Muscle of back (tissue), 11 donors: Measurements from ENCODE around the gene LHX3. TPM values are rescaled to one million over a fixed set of nuclear protein-coding genes. Genes with fewer than 3 reads are reported as not detected.
"Not testable (repeated sequence)": the region's sequence is repeated elsewhere in the genome, so short reads cannot be mapped to it uniquely, and the experiment has no call there.

Source experiments
- DNase-seq, 3 donors: peaks; one replicate each; pipeline versions ENCODE4 v3.0.0 to v3.0.0-alpha.2; 2013
- polyA plus RNA-seq, 10 donors: library from polyadenylated mRNA; unstranded; fragments of 120-200 nt; gene quantifications; one replicate each; pipeline ENCODE4 v1.2.1, GENCODE V29; 2013; ENCODE audit not compliant: insufficient read length in 10 of 10

LHX3 gene
- polyA plus RNA-seq, 10 donors, result 0.07 to 0.28 TPM; not detected in 8

GRCh38 chr9:136155576-136155975 lies 49.4 kb downstream of the LHX3 start:
- no peak for DNase-seq

GRCh38 chr9:136154943-136155342 lies 50.0 kb downstream of the LHX3 start:
- DNase-seq, result no peak

- DNase-seq, result no peak
These were observed 51.4 kb downstream of the LHX3 start for GRCh38 chr9:136153381-136154065.

- no peak for DNase-seq
These were observed 52.0 kb downstream of the LHX3 start for GRCh38 chr9:136152931-136153330.

- no peak for DNase-seq
These were observed 52.4 kb downstream of the LHX3 start for GRCh38 chr9:136152543-136152866.

- DNase-seq, result no peak
These were observed 52.9 kb downstream of the LHX3 start for GRCh38 chr9:136151848-136152542.

- DNase-seq, result no peak
These were observed 53.6 kb downstream of the LHX3 start for GRCh38 chr9:136151214-136151804.

- DNase-seq, result not testable (repeated sequence)
These were observed 54.2 kb downstream of the LHX3 start for GRCh38 chr9:136150664-136151213.

- no peak for DNase-seq
These were observed 55.1 kb downstream of the LHX3 start for GRCh38 chr9:136149853-136150252.

- DNase-seq, result no peak
These were observed 55.6 kb downstream of the LHX3 start for GRCh38 chr9:136149337-136149736.

GRCh38 chr9:136148766-136149165 lies 56.2 kb downstream of the LHX3 start:
- no peak for DNase-seq

GRCh38 chr9:136147890-136148714 lies 56.8 kb downstream of the LHX3 start:
- DNase-seq, result no peak

- no peak for DNase-seq
These were observed 57.7 kb downstream of the LHX3 start for GRCh38 chr9:136147038-136147889.

Other genes starting within 250 kb of the LHX3 start
- 10 to 100 TPM; 31.7 to 47.1 (median 38.4) TPM for gene UBAC1, start 243.8 kb downstream of the LHX3 start, polyA plus RNA-seq
- gene NACC2, start 109.8 kb downstream of the LHX3 start, polyA plus RNA-seq, result 10 to 100 TPM in 5 of 10 donors, 1 to 10 TPM in 5; 6.0 to 11.8 (median 10.0) TPM
- gene TMEM250, start 86.3 kb downstream of the LHX3 start, polyA plus RNA-seq, result 10 to 100 TPM; 13.6 to 24.3 (median 18.4) TPM
- 10 to 100 TPM in 1 of 10 donors, 1 to 10 TPM in 9; 5.5 to 11.9 (median 8.0) TPM for gene QSOX2, start 40.7 kb upstream of the LHX3 start, polyA plus RNA-seq
- under 1 TPM in 9 of 10 donors, not detected in 1; 0.03 to 0.17 (median 0.06) TPM for gene CCDC187, start 99.0 kb upstream of the LHX3 start, polyA plus RNA-seq
- 10 to 100 TPM; 15.9 to 30.8 (median 21.0) TPM for gene GPSM1, start 122.4 kb upstream of the LHX3 start, polyA plus RNA-seq
- gene DNLZ, start 158.6 kb upstream of the LHX3 start, polyA plus RNA-seq, result 10 to 100 TPM in 5 of 10 donors, 1 to 10 TPM in 5; 5.0 to 16.2 (median 10.2) TPM
- 1 to 10 TPM in 8 of 10 donors, under 1 TPM in 2; 0.52 to 2.0 (median 1.3) TPM for gene CARD9, start 168.5 kb upstream of the LHX3 start, polyA plus RNA-seq
- gene SNAPC4, start 195.0 kb upstream of the LHX3 start, polyA plus RNA-seq, result 1 to 10 TPM; 4.6 to 6.4 (median 5.2) TPM
- 10 to 100 TPM; 22.4 to 35.6 (median 30.1) TPM for gene ENTR1, start 205.5 kb upstream of the LHX3 start, polyA plus RNA-seq
- gene PMPCA, start 205.5 kb upstream of the LHX3 start, polyA plus RNA-seq, result 10 to 100 TPM; 32.4 to 44.0 (median 37.8) TPM
- gene INPP5E, start 234.7 kb upstream of the LHX3 start, polyA plus RNA-seq, result 10 to 100 TPM in 6 of 10 donors, 1 to 10 TPM in 4; 7.4 to 12.8 (median 10.4) TPM